Hepatocyte (in vitro differentiated cells): ENCODE results near the gene PLD5. TPM values are rescaled to one million over a fixed set of nuclear protein-coding genes. Genes with fewer than 3 reads are reported as not detected.
A peak's percentile ranks its signal among the peaks of the same experiment; 100 is the strongest.

ENCODE experiments used
- DNase-seq: peaks from one replicate; pipeline ENCODE4 v3.0.0-alpha.2; 2016; ENCODE audit warnings: low spot score
- H2AFZ ChIP-seq: fragments of 200-600 bp; sonication (generic); 2 replicates; pipeline ENCODE4 v1.6.0; 2016; ENCODE audit warnings: antibody characterized with exemption, mild to moderate bottlenecking
- H3K27ac ChIP-seq: fragments of 200-600 bp; sonication (generic); 2 replicates; pipeline ENCODE4 v1.5.1; 2016; ENCODE audit warnings: mild to moderate bottlenecking
- H3K27me3 ChIP-seq: fragments of 200-600 bp; sonication (generic); 2 replicates; pipeline ENCODE4 v1.6.1; 2016
- H3K36me3 ChIP-seq: fragments of 200-600 bp; sonication (generic); replicated peaks from 2 replicates; pipeline ENCODE4 v1.5.1; 2016; ENCODE audit warnings: low read depth; ENCODE audit not compliant: insufficient read depth
- H3K4me1 ChIP-seq: fragments of 200-600 bp; sonication (generic); 2 replicates; pipeline ENCODE4 v1.5.1; 2016; ENCODE audit warnings: mild to moderate bottlenecking, moderate library complexity; ENCODE audit not compliant: insufficient read depth
- H3K4me2 ChIP-seq: fragments of 200-600 bp; sonication (generic); 2 replicates; pipeline ENCODE4 v1.6.0; 2016
- H3K4me3 ChIP-seq: fragments of 200-600 bp; sonication (generic); 2 replicates; pipeline ENCODE4 v1.5.1; 2016; ENCODE audit warnings: mild to moderate bottlenecking
- H3K79me2 ChIP-seq: fragments of 200-600 bp; sonication (generic); 2 replicates; pipeline ENCODE4 v1.6.0; 2017; ENCODE audit warnings: mild to moderate bottlenecking
- H3K9me2 ChIP-seq: fragments of 200-600 bp; sonication (generic); replicated peaks from 2 replicates; pipeline ENCODE4 v1.6.0; 2017; ENCODE audit warnings: mild to moderate bottlenecking; ENCODE audit not compliant: insufficient read depth
- H3K9me3 ChIP-seq: fragments of 200-600 bp; sonication (generic); 2 replicates; pipeline ENCODE4 v1.5.1; 2016; ENCODE audit warnings: low read depth, mild to moderate bottlenecking
- H4K20me1 ChIP-seq: fragments of 200-600 bp; sonication (generic); 2 replicates; pipeline ENCODE4 v1.6.0; 2016; ENCODE audit warnings: mild to moderate bottlenecking; ENCODE audit not compliant: insufficient read depth, poor library complexity, severe bottlenecking
- EZH2 ChIP-seq: fragments of 200-600 bp; sonication (generic); IDR thresholded peaks from 2 replicates; pipeline ENCODE4 v1.6.1; 2016; ENCODE audit warnings: antibody characterized with exemption, mild to moderate bottlenecking, borderline replicate concordance
- EZH2phosphoT487 ChIP-seq: fragments of 200-600 bp; sonication (generic); IDR thresholded peaks from one replicate; pipeline ENCODE4 v1.6.1; 2018; ENCODE audit warnings: antibody characterized with exemption, mild to moderate bottlenecking, low read depth, moderate library complexity; ENCODE audit not compliant: unreplicated experiment, severe bottlenecking
- WGBS: methylation state at CpG from one replicate; pipeline ENCODE4 v1.1.6; 2016; ENCODE audit warnings: low lambda C conversion rate; ENCODE audit errors: missing lambda C conversion rate; 5-methylcytosine and 5-hydroxymethylcytosine counted together
- polyA plus RNA-seq: library from polyadenylated mRNA; unstranded; fragments of >200 nt; fragmentation: Nextera tagmentation; extraction: Ambion mirVana; gene quantifications from 2 replicates; pipeline ENCODE4 v1.2.1, GENCODE V29; 2016
- total RNA-seq: library from RNA; depleted of rRNA; stranded (reverse); fragments of >200 nt; gene quantifications from 2 replicates; pipeline ENCODE4 v1.2.3, GENCODE V29; 2014
- TF ChIP-seq, protein P1 (sequence below): fragments of 200-600 bp; sonication (generic); IDR thresholded peaks from 2 replicates; pipeline ENCODE4 v1.5.1; 2016; ENCODE audit warnings: antibody characterized with exemption, mild to moderate bottlenecking; ENCODE audit not compliant: poor library complexity

Gene PLD5
- total and polyA plus RNA-seq, 2 experiments from 2014 or later, result 0.33 to 0.58 TPM

GRCh38 chr1:242525769-242526168 lies 1.3 kb upstream of the PLD5 start:
- Histone ChIP-seq H3K4me2 (peak overlapping the region; percentile 99), H4K20me1 (no peaks in the 10 kb centered on the region), H3K9me3 (no peaks in the 10 kb centered on the region), H3K4me1 (peaks cover 13% of the 10 kb centered on the region), H2AFZ (no peak overlapping the region), H3K27ac (no peak overlapping the region), H3K9me2 (no peaks in the 10 kb centered on the region), H3K4me3 (no peak overlapping the region), H3K36me3 (no peaks in the 10 kb centered on the region), H3K79me2 (no peaks in the 10 kb centered on the region), H3K27me3 (peaks cover 67% of the 10 kb centered on the region)
- WGBS, result 68% methylated on average over 2 of the region's 2 CpGs
- TF ChIP-seq EZH2, result no peak
- TF ChIP-seq, protein P1, sequence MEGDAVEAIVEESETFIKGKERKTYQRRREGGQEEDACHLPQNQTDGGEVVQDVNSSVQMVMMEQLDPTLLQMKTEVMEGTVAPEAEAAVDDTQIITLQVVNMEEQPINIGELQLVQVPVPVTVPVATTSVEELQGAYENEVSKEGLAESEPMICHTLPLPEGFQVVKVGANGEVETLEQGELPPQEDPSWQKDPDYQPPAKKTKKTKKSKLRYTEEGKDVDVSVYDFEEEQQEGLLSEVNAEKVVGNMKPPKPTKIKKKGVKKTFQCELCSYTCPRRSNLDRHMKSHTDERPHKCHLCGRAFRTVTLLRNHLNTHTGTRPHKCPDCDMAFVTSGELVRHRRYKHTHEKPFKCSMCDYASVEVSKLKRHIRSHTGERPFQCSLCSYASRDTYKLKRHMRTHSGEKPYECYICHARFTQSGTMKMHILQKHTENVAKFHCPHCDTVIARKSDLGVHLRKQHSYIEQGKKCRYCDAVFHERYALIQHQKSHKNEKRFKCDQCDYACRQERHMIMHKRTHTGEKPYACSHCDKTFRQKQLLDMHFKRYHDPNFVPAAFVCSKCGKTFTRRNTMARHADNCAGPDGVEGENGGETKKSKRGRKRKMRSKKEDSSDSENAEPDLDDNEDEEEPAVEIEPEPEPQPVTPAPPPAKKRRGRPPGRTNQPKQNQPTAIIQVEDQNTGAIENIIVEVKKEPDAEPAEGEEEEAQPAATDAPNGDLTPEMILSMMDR, result no peak
- no peak for TF ChIP-seq EZH2phosphoT487
- no peak for DNase-seq

- peaks cover 13% of the 10 kb centered on the region for H3K4me1 ChIP-seq
- WGBS, result 5% methylated on average over 10 of the region's 10 CpGs
- H2AFZ ChIP-seq, result peak overlapping the region; percentile 35
- H3K9me3 ChIP-seq, result no peaks in the 10 kb centered on the region
- peaks cover 71% of the 10 kb centered on the region for H3K27me3 ChIP-seq
- no peak overlapping the region for H3K27ac ChIP-seq
- H3K4me3 ChIP-seq, result peak overlapping the region; percentile 33
- H3K4me2 ChIP-seq, result peak overlapping the region; percentile 99
- no peaks in the 10 kb centered on the region for H3K79me2 ChIP-seq
- no peak for DNase-seq
- no peaks in the 10 kb centered on the region for H3K9me2 ChIP-seq
- no peaks in the 10 kb centered on the region for H4K20me1 ChIP-seq
- TF ChIP-seq EZH2, result peak; percentile 18
- TF ChIP-seq, protein P1, result no peak
- peak; percentile 57 for TF ChIP-seq EZH2phosphoT487
- no peaks in the 10 kb centered on the region for H3K36me3 ChIP-seq
Observed at GRCh38 chr1:242525360-242525722, 844 bp upstream of the PLD5 start.

DNA sequence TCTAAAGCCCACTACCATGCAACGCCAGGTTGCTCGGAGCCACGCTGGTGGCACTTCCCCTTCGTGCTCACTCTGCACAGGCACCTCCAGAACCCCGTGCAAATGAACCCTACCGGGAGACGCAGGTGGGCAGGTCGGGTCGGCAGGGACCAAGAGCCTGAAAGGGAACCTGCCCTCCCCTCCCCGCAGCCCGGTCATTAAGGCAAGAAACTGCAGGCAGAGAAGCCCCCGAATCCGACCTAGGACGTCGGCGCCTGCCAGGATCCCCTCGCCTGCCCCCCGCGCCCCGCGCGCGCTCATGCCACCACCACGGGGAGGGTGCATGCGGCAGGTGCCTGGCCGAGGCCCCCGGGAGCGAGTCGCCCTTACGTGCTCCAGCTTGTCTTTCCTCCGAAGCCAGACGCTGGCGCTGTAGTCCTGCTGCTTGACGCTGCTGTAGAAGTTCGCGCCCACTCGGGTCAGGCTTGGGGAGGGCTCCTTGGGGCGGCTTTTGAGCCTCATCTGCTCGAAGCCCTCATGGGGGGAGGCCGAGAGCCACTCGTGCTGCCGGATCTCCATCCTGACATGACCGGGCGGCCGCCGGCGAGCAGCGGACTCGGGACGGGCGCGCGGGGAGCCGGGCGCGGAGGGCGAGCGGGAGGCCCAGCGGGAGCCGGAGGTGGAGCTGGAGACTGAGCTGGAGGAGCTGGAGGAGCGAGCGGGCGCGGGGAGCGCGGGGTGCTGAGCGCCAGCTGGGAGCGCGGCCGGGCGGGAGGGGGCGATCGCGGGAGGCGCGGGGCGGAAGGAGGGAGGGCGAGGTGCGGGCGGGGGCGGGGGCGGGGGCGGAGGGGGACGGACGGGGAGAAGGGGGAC lies 552 bp downstream of the PLD5 start:
- Histone ChIP-seq H3K27ac (no peak overlapping the region), H3K79me2 (no peaks in the 10 kb centered on the region), H4K20me1 (no peaks in the 10 kb centered on the region), H3K9me2 (no peaks in the 10 kb centered on the region), H3K27me3 (peaks cover 76% of the 10 kb centered on the region), H3K4me1 (peaks cover 13% of the 10 kb centered on the region), H3K4me3 (peak overlapping the region; percentile 58), H2AFZ (peak overlapping the region; percentile 68), H3K36me3 (no peaks in the 10 kb centered on the region), H3K9me3 (no peaks in the 10 kb centered on the region), H3K4me2 (peak overlapping the region; percentile 99)
- TF ChIP-seq EZH2 (peak; percentile 86), EZH2phosphoT487 (no peak)
- TF ChIP-seq, protein P1, result peak; percentile 22
- WGBS, result 1% methylated on average over 48 of the region's 85 CpGs
- DNase-seq, result peak; percentile 77
